ENCODE results near the gene EFCAB6.

- TF ChIP-seq POLR2A (IDR thresholded peaks at IDR 0.05; ENCODE audit: borderline replicate concordance, extremely low read depth, insufficient read depth, insufficient read length) (no peak), TCF7L2 (IDR thresholded peaks at IDR 0.05; ENCODE audit: borderline replicate concordance, extremely low read depth, insufficient read depth, insufficient read length) (no peak), CBX3 (IDR thresholded peaks at IDR 0.05; ENCODE audit: low read depth) (no peak), EZH2 (IDR thresholded peaks at IDR 0.05) (no peak), SIN3A (IDR thresholded peaks at IDR 0.05; ENCODE audit: low read depth) (no peak), POLR2AphosphoS5 (IDR thresholded peaks at IDR 0.05; ENCODE audit: low read depth, low read length) (no peak), RAD21 (IDR thresholded peaks at IDR 0.05; ENCODE audit: low read depth) (no peak), YY1 (IDR thresholded peaks at IDR 0.05; ENCODE audit: extremely low read depth, insufficient replicate concordance, low read depth, low read length) (no peak)
- TF ChIP-seq, protein P1, sequence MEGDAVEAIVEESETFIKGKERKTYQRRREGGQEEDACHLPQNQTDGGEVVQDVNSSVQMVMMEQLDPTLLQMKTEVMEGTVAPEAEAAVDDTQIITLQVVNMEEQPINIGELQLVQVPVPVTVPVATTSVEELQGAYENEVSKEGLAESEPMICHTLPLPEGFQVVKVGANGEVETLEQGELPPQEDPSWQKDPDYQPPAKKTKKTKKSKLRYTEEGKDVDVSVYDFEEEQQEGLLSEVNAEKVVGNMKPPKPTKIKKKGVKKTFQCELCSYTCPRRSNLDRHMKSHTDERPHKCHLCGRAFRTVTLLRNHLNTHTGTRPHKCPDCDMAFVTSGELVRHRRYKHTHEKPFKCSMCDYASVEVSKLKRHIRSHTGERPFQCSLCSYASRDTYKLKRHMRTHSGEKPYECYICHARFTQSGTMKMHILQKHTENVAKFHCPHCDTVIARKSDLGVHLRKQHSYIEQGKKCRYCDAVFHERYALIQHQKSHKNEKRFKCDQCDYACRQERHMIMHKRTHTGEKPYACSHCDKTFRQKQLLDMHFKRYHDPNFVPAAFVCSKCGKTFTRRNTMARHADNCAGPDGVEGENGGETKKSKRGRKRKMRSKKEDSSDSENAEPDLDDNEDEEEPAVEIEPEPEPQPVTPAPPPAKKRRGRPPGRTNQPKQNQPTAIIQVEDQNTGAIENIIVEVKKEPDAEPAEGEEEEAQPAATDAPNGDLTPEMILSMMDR (IDR thresholded peaks at IDR 0.05 in 2 of 3, conservative IDR thresholded peaks at IDR 0.05 in 1 of 3; ENCODE audit: borderline replicate concordance in 1 of 3, insufficient read depth in 1 of 3, low read depth in 2 of 3, low read length in 2 of 3), result no peak
Measured at GRCh38 chr22:43587574-43587973, 224.5 kb downstream of the EFCAB6 start.
